Uterus (tissue), 2 donors: ENCODE measurements around the gene BUB1B.
"Not testable (repeated sequence)": the region's sequence is repeated elsewhere in the genome, so short reads cannot be mapped to it uniquely, and the experiment has no call there.

Experiments used
- POLR2A ChIP-seq, 2 donors: fragments of 450-650 bp; IDR thresholded peaks; one replicate each; pipeline ENCODE4 v1.6.1; 2016; ENCODE audit warnings: antibody characterized with exemption in 2 of 2, mild to moderate bottlenecking in 1 of 2, moderate library complexity in 1 of 2
- TF ChIP-seq, protein P1 (sequence below), 4 experiments: fragments of 200-600 bp in 2 of 4; fragments of 450-650 bp in 2 of 4; sonication (generic) in 2 of 4; IDR thresholded peaks; one replicate each; pipeline ENCODE4 v1.5.1; 2016 to 2019; ENCODE audit warnings: antibody characterized with exemption in 4 of 4, mild to moderate bottlenecking in 2 of 4, moderate library complexity in 1 of 4

GRCh38 chr15:40124807-40125285, 36.0 kb upstream of the BUB1B start:
- not testable (repeated sequence) for TF ChIP-seq POLR2A (IDR thresholded peaks at IDR 0.05)
- TF ChIP-seq, protein P1, sequence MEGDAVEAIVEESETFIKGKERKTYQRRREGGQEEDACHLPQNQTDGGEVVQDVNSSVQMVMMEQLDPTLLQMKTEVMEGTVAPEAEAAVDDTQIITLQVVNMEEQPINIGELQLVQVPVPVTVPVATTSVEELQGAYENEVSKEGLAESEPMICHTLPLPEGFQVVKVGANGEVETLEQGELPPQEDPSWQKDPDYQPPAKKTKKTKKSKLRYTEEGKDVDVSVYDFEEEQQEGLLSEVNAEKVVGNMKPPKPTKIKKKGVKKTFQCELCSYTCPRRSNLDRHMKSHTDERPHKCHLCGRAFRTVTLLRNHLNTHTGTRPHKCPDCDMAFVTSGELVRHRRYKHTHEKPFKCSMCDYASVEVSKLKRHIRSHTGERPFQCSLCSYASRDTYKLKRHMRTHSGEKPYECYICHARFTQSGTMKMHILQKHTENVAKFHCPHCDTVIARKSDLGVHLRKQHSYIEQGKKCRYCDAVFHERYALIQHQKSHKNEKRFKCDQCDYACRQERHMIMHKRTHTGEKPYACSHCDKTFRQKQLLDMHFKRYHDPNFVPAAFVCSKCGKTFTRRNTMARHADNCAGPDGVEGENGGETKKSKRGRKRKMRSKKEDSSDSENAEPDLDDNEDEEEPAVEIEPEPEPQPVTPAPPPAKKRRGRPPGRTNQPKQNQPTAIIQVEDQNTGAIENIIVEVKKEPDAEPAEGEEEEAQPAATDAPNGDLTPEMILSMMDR (IDR thresholded peaks at IDR 0.05): not testable (repeated sequence)
